Stimulated activated CD8-positive, alpha-beta memory T cell treated with anti-CD3 and anti-CD28 coated beads, Interleukin-4, amount 100 ng/mL, for 1 hour (primary cell): Measurements from ENCODE around the gene KIAA0825.
"Not testable (repeated sequence)": the region's sequence is repeated elsewhere in the genome, so short reads cannot be mapped to it uniquely, and the experiment has no call there.

ENCODE experiments used
- DNase-seq, 2 donors: peaks; one replicate each; pipeline ENCODE4 v3.0.0-alpha.2; 2020; ENCODE audit warnings: low read depth in 2 of 2, low spot score in 1 of 2

The KIAA0825 gene

DNA sequence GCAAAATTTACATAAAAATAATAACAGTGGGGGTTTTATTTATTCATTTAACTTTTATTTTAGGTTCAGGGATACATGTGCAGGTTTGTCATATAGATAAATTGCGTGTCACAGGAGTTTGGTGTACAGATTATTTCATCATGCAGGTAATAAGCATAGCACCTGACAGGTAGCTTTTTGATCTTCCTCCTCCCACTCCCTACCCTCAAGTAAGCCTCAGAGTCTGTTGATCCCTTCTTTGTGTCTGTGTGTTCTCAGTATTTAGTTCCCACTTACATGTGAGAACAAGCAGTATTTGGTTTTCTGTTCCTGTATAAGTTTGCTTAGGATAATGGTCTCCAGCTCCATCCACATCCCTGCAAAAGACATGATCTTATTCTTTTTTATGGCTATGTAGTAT, 240.3 kb downstream of the KIAA0825 start:
- no peak for DNase-seq

- no peak for DNase-seq
Observed at GRCh38 chr5:94376672-94377345, 241.6 kb downstream of the KIAA0825 start.

DNA sequence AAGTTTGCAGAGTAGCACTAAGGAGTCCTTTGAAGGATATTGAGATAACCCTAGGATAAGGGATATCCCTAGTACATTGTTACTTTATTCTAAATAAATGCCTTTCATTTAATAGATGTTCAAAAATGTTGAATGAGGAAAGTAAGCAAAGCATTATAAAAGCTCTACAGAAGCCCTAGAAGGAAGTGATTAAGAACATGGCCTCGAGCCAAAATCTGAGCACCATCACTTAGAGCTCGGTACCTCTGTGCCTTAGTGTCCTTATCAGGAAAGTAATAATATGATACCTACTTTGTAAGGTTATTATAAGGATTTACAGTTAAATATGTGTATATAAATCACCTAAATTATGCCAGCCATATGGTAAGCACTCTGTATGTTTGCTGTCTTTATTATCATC, 242.6 kb downstream of the KIAA0825 start:
- no peak for DNase-seq

GRCh38 chr5:94374336-94374735, 244.1 kb downstream of the KIAA0825 start:
- no peak for DNase-seq

DNA sequence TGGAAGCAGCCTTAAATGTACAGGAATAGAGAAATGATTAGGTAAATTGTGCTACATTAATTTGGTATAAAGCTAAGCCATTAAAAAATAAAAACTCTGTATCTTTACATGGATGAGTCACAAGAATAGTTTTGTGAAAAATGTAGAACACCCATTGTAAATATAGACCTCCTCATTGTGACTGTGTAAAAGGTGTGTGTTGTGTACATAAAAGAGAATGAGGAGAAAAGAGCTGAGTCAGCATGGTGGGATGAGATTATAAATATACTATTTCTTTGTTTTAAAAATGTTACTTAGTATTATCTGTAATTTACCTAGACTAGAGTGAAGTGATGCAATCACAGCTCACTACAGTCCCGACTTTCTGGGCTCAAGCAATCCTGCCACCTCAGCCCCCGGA, 250.5 kb downstream of the KIAA0825 start:
- no peak for DNase-seq

GRCh38 chr5:94366811-94367210, 251.6 kb downstream of the KIAA0825 start:
- no peak for DNase-seq

- DNase-seq = no peak
Observed at GRCh38 chr5:94362857-94363256, 255.5 kb downstream of the KIAA0825 start.

DNA sequence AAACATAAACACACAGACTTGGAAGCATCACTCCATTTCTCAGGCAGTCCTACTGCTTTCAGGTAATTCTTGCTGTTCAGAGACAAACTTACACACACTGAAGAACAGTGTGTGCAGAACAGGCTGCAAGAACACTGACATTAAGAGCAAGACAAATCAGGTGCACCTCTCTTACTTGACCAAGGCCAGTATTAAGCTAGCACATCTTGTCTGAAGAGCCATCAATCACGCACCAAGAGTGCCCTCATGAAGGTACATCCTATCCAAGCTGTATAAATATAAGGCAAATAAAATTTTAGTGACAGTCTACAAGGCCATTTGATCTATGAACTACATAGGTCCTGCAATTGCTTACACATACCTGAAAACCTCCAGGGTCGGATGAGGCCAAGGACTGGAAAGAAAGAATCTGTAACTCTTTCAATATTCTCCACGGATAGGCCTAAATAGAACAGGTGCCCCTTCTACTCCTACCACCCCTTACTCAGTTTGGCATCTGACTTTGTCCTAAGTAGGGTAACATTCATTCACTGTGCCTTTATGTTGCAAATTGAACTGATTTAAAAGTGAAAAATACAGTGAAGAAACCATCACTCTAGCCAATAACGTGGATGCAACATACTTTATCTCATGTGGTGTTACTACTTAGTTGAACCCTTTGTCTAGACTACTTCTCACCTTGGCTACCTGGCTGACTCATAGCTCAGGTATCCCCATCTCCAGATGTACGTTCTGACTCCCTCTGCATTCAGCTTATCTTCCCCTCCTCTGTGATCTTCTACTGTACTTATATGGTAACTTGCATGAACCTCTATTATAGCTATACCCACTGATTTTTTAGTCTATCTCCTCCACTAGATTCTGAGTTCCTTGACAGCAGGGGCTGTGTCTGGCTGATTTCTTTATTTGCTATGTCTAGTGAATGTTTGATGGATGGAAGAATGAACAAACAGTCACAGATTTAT, 256.3 kb downstream of the KIAA0825 start:
- no peak for DNase-seq

GRCh38 chr5:94361161-94361560, 257.2 kb downstream of the KIAA0825 start:
- no peak for DNase-seq

DNA sequence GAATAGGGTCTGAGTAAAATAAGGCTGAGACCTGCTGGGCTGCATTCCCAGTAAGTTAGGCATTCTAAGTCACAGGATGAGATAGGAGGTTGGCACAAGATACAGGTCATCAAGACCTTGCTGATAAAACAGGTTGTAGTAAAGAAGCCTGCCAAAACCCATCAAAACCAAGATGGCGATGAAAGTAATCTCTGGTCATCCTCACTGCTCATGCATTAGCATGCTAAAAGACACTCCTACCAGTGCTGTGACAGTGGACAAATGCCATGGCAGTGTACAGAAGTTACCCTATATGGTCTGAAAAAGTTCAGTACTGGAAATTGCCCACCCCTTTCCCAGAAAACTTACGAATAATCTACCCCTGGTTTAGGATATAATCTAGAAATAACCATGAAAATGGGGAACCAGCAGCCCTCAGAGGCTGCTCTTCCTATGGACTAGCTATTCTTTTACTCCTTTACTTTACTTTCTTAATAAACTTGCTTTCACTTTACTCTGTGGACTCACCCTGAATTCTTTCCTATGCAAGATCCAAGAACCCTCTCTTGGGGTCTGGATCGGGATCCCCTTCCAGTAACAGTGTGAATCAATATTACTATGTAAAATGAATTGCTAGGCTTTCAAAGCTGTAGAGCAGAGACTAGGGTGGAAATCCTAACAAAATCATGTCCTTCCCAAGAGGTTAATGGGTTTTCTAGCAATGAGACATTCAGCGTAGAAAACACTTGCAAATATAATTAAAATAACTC, 257.8 kb downstream of the KIAA0825 start:
- no peak for DNase-seq

DNA sequence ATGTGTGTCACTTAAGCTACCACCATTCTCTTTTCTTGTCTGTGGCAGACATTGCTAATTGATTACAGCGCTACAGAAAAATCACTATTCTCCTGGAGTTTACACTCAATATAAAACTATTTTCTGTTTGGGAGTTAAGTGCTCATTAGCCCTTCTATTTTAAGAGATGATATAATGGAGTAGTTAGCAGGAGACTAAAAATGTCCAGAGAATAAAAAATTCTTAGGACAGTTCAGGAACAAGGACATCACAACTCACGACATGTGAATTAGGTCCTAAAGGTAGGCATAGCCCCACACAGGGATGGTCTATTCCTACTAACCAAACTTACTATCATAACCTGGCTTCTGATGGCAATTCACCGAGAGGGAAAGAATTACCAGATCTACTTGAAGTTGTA, 258.5 kb downstream of the KIAA0825 start:
- no peak for DNase-seq

DNA sequence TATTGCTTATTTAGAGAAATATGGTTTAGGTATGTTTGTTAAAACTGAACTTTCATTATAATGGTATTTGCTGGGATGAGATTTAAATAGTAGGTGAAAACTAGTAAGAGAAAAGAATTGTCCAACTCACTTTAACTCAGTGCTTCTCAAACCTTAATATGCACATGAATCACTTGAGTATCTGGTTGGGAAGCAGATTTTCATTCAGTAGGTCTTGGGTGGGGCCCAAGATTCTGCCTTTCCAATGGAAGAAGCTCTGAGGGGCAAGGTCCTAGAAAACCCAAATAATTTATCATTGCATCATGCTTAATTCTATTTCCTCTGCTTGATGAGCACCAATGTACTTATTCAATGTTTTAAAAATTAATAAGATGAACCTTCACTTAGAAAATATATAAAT, 262.6 kb downstream of the KIAA0825 start:
- DNase-seq = no peak

DNA sequence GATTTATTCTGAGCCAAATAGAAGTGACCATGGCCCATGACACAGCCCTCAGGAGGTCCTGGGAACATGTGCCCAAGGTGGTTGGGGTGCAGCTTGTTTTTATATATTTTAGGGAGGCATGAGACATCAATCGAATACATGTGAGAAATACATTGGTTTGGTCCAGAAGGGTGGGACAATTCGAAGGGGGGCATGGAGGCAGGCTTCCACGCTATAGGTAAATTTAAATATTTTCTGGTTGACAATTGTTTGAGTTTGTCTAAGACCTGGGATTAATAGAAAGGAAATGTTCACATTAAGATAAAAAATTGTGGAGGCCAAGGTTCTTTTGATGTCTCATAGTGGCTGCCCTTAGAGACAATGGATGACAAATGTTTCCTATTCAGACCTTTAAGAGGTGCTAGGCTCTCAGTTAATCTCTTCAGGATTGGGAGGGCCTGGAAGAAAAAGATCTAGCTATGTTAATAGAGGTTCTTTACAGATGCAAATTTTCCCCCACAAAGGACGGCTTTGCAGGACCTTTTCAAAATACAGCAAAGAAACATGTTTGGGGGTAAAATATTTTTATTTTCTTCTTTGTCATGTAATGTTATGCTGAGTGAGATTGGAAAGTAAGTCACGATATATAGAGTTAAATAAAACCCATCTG, 263.4 kb downstream of the KIAA0825 start:
- not testable (repeated sequence) for DNase-seq

DNA sequence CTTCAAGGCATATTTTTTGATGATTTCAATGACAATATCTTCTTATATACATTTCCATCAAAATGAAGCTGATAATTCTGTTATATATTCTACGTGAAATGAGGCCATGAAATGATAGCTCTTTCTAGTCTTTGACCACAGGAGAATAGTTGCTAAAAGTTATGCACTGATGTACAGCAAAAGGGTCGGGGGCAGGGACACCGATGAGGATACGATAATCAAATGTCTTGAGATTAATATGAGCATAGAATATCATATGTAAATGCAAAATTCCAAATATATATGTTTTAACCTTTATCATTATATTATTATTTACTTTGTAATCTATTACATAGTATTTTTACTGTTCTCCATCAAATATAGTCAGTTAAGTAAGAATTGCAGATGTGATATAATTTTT, 264.8 kb downstream of the KIAA0825 start:
- no peak for DNase-seq

GRCh38 chr5:94347130-94347529, 271.3 kb downstream of the KIAA0825 start:
- DNase-seq = no peak

GRCh38 chr5:94345257-94345656, 273.1 kb downstream of the KIAA0825 start:
- DNase-seq = no peak

- DNase-seq = no peak
Observed at GRCh38 chr5:94337617-94338016, 280.8 kb downstream of the KIAA0825 start.

- DNase-seq = no peak
Observed at GRCh38 chr5:94335936-94336335, 282.5 kb downstream of the KIAA0825 start.

DNA sequence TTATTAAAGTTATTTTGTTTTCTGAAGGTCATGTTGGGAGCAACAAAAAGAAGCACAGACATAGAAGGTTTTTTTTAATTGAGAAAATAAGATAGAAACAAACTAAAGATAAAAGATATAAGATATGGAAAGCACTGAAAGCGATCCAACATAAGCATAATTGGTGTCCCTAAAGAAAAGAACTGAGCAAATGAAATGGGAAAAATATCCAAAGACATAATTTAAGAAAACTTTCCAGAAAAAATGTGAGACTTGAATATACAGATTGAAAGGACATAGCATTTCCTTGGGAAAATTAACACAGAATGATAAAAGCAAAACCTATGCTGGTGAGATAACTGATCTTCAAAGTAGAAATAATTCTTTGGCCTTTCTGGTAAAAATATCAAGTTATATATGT, 289.3 kb downstream of the KIAA0825 start:
- no peak for DNase-seq

GRCh38 chr5:94326586-94326985, 291.8 kb downstream of the KIAA0825 start:
- no peak for DNase-seq
